Peyer's patch (tissue), 4 donors: ENCODE data around the gene FNDC3A.

Experiments
- POLR2A ChIP-seq, 2 donors: fragments of 450-650 bp; IDR thresholded peaks; one replicate each; pipeline ENCODE4 v1.5.1; 2017; ENCODE audit warnings: antibody characterized with exemption in 2 of 2, mild to moderate bottlenecking in 2 of 2, moderate library complexity in 2 of 2
- TF ChIP-seq, protein P1 (sequence below), 6 experiments: fragments of 450-650 bp in 4 of 6; fragments of 200-600 bp in 2 of 6; sonication (generic) in 1 of 6; IDR thresholded peaks; one replicate each; pipeline ENCODE4 v1.5.1; 2017 to 2019; ENCODE audit warnings: antibody characterized with exemption in 6 of 6, mild to moderate bottlenecking in 3 of 6, moderate library complexity in 1 of 6

GRCh38 chr13:49140910-49141611 lies 165.3 kb downstream of the FNDC3A start:
- TF ChIP-seq, protein P1, sequence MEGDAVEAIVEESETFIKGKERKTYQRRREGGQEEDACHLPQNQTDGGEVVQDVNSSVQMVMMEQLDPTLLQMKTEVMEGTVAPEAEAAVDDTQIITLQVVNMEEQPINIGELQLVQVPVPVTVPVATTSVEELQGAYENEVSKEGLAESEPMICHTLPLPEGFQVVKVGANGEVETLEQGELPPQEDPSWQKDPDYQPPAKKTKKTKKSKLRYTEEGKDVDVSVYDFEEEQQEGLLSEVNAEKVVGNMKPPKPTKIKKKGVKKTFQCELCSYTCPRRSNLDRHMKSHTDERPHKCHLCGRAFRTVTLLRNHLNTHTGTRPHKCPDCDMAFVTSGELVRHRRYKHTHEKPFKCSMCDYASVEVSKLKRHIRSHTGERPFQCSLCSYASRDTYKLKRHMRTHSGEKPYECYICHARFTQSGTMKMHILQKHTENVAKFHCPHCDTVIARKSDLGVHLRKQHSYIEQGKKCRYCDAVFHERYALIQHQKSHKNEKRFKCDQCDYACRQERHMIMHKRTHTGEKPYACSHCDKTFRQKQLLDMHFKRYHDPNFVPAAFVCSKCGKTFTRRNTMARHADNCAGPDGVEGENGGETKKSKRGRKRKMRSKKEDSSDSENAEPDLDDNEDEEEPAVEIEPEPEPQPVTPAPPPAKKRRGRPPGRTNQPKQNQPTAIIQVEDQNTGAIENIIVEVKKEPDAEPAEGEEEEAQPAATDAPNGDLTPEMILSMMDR (IDR thresholded peaks at IDR 0.05): no peak
- TF ChIP-seq POLR2A (IDR thresholded peaks at IDR 0.05): no peak
